Measurements from ENCODE around the gene SLC45A2.

DNA sequence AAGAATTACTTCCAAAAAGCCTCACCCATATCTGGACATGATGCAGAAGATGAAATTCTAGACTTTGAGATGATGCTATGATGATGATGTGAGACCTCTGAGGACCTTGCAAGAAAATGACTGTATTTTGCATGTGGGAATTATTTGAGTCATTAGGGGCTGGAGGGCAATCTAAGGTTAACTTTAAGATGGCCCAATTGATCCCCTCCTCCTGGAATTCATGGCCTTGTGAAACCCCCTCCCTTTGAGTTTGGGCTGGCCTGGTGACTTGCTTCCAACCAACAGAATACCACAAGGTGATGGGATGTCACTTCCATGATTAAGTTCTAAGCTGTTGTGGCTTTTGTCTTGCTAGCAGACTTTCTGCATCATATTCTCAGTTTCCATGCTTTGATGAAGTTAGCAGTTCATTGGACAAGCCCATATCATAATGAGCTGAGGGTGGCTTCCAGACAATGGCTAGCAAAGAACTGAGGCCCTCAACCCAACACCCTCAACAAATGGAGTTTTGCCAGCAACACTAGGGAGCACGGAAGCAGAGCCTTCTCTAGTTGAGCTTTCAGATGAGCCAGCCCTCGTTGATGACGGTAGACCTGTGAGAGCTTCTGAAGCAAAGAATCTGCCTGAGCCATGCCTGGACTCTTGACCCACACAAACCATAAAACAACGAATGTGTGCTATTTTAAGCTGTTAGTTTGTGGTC, 30.8 kb upstream of the SLC45A2 start:
- TF ChIP-seq, protein P1, sequence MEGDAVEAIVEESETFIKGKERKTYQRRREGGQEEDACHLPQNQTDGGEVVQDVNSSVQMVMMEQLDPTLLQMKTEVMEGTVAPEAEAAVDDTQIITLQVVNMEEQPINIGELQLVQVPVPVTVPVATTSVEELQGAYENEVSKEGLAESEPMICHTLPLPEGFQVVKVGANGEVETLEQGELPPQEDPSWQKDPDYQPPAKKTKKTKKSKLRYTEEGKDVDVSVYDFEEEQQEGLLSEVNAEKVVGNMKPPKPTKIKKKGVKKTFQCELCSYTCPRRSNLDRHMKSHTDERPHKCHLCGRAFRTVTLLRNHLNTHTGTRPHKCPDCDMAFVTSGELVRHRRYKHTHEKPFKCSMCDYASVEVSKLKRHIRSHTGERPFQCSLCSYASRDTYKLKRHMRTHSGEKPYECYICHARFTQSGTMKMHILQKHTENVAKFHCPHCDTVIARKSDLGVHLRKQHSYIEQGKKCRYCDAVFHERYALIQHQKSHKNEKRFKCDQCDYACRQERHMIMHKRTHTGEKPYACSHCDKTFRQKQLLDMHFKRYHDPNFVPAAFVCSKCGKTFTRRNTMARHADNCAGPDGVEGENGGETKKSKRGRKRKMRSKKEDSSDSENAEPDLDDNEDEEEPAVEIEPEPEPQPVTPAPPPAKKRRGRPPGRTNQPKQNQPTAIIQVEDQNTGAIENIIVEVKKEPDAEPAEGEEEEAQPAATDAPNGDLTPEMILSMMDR (IDR thresholded peaks at IDR 0.05; ENCODE audit: borderline replicate concordance, extremely low read depth, low read length, poor library complexity, severe bottlenecking): no peak
- TF ChIP-seq EZH2 (IDR thresholded peaks at IDR 0.05; ENCODE audit: borderline replicate concordance, low read depth, low read length, severe bottlenecking): no peak

Measured in DND-41 (cell line).